Measurements from ENCODE around the gene CHTF8. TPM values are rescaled to one million over a fixed set of nuclear protein-coding genes. Genes with fewer than 3 reads are reported as not detected.
"Not testable (repeated sequence)": the region's sequence is repeated elsewhere in the genome, so short reads cannot be mapped to it uniquely, and the experiment has no call there.

Gene CHTF8
- 82.1 and 84.6 TPM in 2 replicates for total RNA-seq (2014; rRNA removed; shearing (Covaris generic))

DNA sequence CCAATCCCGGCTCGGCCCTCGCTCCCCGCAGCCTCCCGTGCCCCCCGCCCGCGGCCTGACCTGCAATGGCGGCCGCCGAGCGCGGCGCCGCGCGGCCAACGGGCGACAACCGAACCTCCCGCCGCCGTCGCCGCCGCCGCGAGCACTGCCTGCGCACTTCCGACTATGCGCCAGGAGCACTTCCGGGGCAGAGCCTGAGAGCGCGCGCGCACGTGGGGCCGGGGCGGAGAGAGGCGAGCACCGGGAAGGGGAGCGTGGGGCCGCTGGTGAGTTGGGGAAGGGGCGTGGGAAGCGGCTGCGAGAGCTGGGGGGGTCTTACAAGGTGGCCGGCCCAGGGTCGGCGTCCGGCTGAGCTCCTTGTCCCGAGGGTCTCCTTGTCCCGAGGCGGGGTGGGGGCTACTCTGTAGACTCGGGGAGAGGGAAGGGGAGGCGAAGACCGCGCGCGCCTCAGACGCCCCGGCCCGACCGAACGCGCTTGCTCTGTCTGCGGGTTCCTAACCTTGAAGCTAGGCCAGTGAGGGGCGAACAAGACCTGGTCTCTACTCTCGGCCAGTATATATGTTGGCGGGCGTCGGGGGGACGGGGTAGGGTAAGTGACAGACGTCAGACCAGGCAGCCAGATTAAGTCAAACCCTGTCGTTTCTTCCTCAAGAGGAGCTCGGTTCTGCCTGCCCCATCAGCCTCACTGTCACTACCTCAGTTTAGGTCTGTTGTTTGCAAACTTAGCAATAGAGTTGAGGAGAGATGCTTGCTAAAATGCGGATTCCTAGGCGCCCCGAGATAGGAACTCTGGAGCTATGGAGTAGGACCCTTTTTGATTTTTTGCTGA lies at the start of gene CHTF8, which contains the start of gene UTP4:
CHTF8 (minus strand) TSS at position 165 of the 829 bp plus-strand sequence. CDS start 11,130 bp downstream, outside the sequence.
UTP4 (plus strand) TSS at position 226 of the 829 bp plus-strand sequence. CDS start 811 bp downstream, outside the sequence.
- peak; percentile 79 for DNase-seq (ENCODE audit: low read depth)

- no peak for DNase-seq (ENCODE audit: low read depth)
Measured at GRCh38 chr16:69180011-69180338, 47.6 kb upstream of the CHTF8 start.

DNA sequence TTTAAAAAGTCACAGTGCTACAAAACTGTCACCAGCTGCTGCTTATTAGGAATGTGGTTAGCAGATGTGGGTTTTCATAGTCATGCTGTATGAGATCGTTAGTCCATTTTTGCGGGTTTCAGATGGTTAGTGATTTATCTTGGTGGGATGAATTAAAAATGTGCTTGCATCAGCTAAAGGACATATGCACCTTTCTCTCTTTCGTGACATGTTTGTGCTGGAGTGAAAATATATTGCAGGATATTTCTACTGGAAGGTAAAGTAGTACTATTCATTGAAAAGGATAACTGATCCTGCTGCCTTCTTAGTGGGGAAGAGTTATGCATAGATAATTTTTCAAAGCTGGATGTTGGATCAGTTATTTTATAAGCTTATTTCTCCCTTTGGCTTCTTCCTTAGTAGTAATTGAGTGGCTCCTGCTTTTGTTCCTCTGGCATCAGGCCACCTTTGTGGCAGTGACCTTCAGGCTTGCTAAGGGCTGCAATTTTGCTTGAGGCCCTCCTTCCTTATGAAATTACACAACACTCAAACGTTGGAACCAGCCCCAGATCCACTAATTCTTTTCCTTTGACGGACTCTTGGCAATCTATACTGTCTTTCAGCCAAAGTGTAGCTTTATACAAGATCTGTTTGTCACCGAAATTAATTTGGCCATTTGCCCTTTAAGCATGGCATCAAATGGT lies 47.1 kb upstream of the CHTF8 start:
- DNase-seq (ENCODE audit: low read depth), result peak; percentile 97

- DNase-seq (ENCODE audit: low read depth), result peak; percentile 85
Measured at GRCh38 chr16:69176033-69176800, 43.8 kb upstream of the CHTF8 start.

GRCh38 chr16:69171325-69172084 lies 39.1 kb upstream of the CHTF8 start:
- peak; percentile 78 for DNase-seq (ENCODE audit: low read depth)

GRCh38 chr16:69169607-69170352 lies 37.4 kb upstream of the CHTF8 start:
- no peak for DNase-seq (ENCODE audit: low read depth)

DNA sequence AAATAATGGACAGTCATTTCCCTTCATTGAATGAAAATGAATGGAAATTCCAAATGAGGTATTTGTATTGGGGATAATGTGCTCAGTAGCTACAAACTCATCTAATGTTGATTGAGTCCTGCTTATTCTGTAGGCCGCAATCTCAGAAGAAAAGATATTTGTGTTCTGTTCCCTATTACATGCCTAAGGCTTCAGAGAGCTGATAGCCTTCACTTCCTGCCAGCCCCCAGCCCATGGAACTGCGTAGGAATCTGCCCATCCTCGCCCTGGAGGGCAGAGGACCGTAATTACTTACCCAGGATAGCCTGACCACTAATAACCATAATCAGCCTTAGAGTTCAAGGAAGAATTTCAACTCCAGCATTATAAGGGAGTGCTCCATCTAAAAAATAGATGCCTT lies 36.7 kb upstream of the CHTF8 start:
- DNase-seq (ENCODE audit: low read depth), result no peak

GRCh38 chr16:69166946-69167930 lies 34.9 kb upstream of the CHTF8 start:
- peak; percentile 71 for DNase-seq (ENCODE audit: low read depth)

GRCh38 chr16:69166221-69166833 lies 33.9 kb upstream of the CHTF8 start:
- DNase-seq (ENCODE audit: low read depth), result peak; percentile 65

GRCh38 chr16:69165584-69165983 lies 33.2 kb upstream of the CHTF8 start:
- no peak for DNase-seq (ENCODE audit: low read depth)

DNA sequence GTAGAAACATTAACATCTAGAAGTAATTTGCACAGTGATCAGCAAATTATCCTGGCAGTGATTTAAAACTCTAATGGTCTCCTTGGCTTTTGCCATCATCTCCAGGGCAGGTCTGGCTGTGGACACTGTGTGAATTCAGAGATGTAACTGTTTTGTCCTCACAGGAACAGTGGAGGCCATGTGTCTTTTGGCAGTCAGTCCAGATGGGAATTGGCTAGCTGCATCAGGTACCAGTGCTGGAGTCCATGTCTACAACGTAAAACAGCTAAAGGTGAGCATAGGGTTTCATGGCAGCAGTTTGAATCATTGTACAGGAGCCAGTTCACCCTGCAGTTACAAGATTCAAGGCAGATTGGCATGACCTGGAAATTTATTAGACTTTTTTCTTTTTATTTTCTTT lies 27.8 kb upstream of the CHTF8 start:
- DNase-seq (ENCODE audit: low read depth), result no peak

- no peak for DNase-seq (ENCODE audit: low read depth)
Measured at GRCh38 chr16:69157196-69157595, 24.8 kb upstream of the CHTF8 start.

DNA sequence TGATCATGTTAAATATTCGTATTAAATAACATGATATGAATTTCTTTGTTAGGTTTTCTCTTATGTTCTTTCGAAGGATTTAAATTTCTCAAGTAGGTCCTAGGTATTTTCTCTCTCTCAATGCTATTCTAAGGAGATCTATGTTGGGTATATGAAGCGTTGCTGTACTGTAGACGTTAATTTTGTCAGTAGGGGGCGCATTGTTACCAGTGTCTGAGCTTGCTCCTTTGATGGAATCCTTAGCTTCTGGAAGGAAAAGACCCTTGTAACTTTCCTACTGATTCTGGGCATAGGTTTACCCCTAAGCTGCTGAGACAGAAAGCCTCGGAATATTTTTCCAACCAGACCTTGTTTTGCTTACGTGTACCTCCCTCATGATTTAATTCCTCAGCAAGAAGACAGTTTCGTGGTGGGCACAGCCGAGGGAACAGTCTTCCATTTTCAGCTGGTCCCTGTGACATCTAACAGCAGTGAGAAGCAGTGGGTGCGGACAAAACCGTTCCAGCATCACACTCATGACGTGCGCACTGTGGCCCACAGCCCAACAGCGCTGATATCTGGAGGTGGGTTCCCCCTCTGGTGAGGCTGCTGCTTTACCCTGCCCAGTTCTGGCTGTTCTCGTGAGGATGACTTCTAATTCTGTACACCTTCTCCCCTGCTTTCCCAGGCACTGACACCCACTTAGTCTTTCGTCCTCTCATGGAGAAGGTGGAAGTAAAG lies 17.9 kb upstream of the CHTF8 start:
- DNase-seq (ENCODE audit: low read depth), result peak; percentile 75

- DNase-seq (ENCODE audit: low read depth), result not testable (repeated sequence)
Measured at GRCh38 chr16:69149621-69150020, 17.2 kb upstream of the CHTF8 start.

- DNase-seq (ENCODE audit: low read depth), result no peak
Measured at GRCh38 chr16:69145658-69146057, 13.3 kb upstream of the CHTF8 start.

DNA sequence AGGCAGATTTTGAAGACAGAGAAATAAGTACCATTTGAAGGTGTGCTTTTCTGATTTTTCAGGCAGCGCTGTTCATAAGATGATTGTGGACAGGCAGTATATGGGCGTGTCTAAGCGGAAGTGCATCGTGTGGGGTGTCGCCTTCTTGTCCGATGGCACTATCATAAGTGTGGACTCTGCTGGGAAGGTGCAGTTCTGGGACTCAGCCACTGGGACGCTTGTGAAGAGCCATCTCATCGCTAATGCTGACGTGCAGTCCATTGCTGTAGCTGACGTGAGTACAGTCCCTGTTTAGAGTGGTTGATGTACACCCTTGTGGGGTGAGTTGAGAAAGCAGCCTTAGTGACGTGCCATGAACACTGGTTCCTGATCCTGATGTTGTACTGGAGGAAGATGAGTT lies 10.7 kb upstream of the CHTF8 start:
- no peak for DNase-seq (ENCODE audit: low read depth)

- no peak for DNase-seq (ENCODE audit: low read depth)
Measured at GRCh38 chr16:69141936-69142335, 9.5 kb upstream of the CHTF8 start.

GRCh38 chr16:69141014-69141413 lies 8.6 kb upstream of the CHTF8 start:
- DNase-seq (ENCODE audit: low read depth), result no peak
